OCI-LY1 (cell line): ENCODE measurements around the gene MUC5AC.

Experiments used
- H2AFZ ChIP-seq: fragments of 200-600 bp; sonication (generic), shearing (Covaris generic); 2 replicates; pipeline ENCODE4 v1.6.0; 2014; ENCODE audit warnings: antibody characterized with exemption, mild to moderate bottlenecking, low read length
- H3F3A ChIP-seq: fragments of 200-600 bp; sonication (generic), shearing (Covaris generic); 2 replicates; pipeline ENCODE4 v1.6.0; 2014; ENCODE audit warnings: mild to moderate bottlenecking, antibody characterized with exemption, low read length, moderate library complexity; ENCODE audit not compliant: insufficient read depth
- H3K27ac ChIP-seq: fragments of 200-600 bp; sonication (generic); 2 replicates; pipeline ENCODE4 v1.5.1; 2014; ENCODE audit warnings: low read length, mixed run types, mild to moderate bottlenecking, low read depth; ENCODE audit not compliant: poor library complexity, severe bottlenecking
- H3K27me3 ChIP-seq: fragments of 200-600 bp; sonication (generic); 2 replicates; pipeline ENCODE4 v1.6.0; 2014; ENCODE audit warnings: antibody characterized with exemption, mild to moderate bottlenecking, low read length, moderate library complexity; ENCODE audit not compliant: insufficient read depth
- H3K36me3 ChIP-seq: fragments of 200-600 bp; sonication (generic); 2 replicates; pipeline ENCODE4 v1.6.1; 2014; ENCODE audit warnings: mild to moderate bottlenecking, antibody characterized with exemption, low read length, moderate library complexity, mixed read lengths; ENCODE audit not compliant: insufficient read depth
- H3K4me1 ChIP-seq: fragments of 200-600 bp; sonication (generic); 2 replicates; pipeline ENCODE4 v1.5.1; 2014; ENCODE audit warnings: mild to moderate bottlenecking, low read length, moderate library complexity; ENCODE audit not compliant: insufficient read depth, severe bottlenecking
- H3K4me2 ChIP-seq: fragments of 200-600 bp; sonication (generic), shearing (Covaris generic); 2 replicates; pipeline ENCODE4 v1.6.1; 2014; ENCODE audit warnings: low read length
- H3K4me3 ChIP-seq: fragments of 200-600 bp; sonication (generic); 2 replicates; pipeline ENCODE4 v1.5.1; 2014; ENCODE audit warnings: low read length, low read depth, mild to moderate bottlenecking, mixed read lengths; ENCODE audit not compliant: poor library complexity, severe bottlenecking
- H3K79me2 ChIP-seq: fragments of 200-600 bp; shearing (Covaris generic); 2 replicates; pipeline ENCODE4 v1.6.1; 2016; ENCODE audit warnings: mixed run types, low read length, mixed read lengths; ENCODE audit not compliant: insufficient read depth
- H3K9ac ChIP-seq: fragments of 200-600 bp; sonication (generic), shearing (Covaris generic); 2 replicates; pipeline ENCODE4 v1.6.1; 2014; ENCODE audit warnings: mild to moderate bottlenecking, low read length, mixed read lengths
- H3K9me2 ChIP-seq: fragments of 200-600 bp; sonication (generic), shearing (Covaris generic); 2 replicates; pipeline ENCODE4 v1.6.1; 2014; ENCODE audit warnings: low read depth, mild to moderate bottlenecking, low read length, mixed read lengths
- H3K9me3 ChIP-seq: fragments of 200-600 bp; shearing (Covaris generic); 2 replicates; pipeline ENCODE4 v1.6.1; 2014; ENCODE audit warnings: low read length, mixed read lengths
- H4K20me1 ChIP-seq: fragments of 200-600 bp; sonication (generic), shearing (Covaris generic); 2 replicates; pipeline ENCODE4 v1.6.0; 2016; ENCODE audit warnings: mild to moderate bottlenecking, low read length; ENCODE audit not compliant: insufficient read depth
- EZH2 ChIP-seq: fragments of 200-600 bp; sonication (generic), shearing (Covaris generic); IDR thresholded peaks from 2 replicates; pipeline ENCODE4 v1.8.0; 2017; ENCODE audit warnings: borderline replicate concordance, mixed run types, mild to moderate bottlenecking, antibody characterized with exemption, low read length, moderate library complexity, mixed read lengths
- TF ChIP-seq, protein P1 (sequence below): fragments of 200-600 bp; sonication (generic), shearing (Covaris generic); IDR thresholded peaks from 2 replicates; pipeline ENCODE4 v1.5.1; 2017; ENCODE audit warnings: mild to moderate bottlenecking, antibody characterized with exemption, low read length, moderate library complexity, mixed read lengths

The MUC5AC gene

GRCh38 chr11:1165256-1166041 is 7.7 kb downstream of the MUC5AC start:
- H3K79me2 ChIP-seq: no peaks in the 10 kb centered on the region
- no peak overlapping the region for H3K9ac ChIP-seq
- no peaks in the 10 kb centered on the region for H3K9me2 ChIP-seq
- H3K4me1 ChIP-seq: no peaks in the 10 kb centered on the region
- no peaks in the 10 kb centered on the region for H3F3A ChIP-seq
- no peaks in the 10 kb centered on the region for H3K27me3 ChIP-seq
- no peaks in the 10 kb centered on the region for H4K20me1 ChIP-seq
- no peak overlapping the region for H3K4me2 ChIP-seq
- no peak overlapping the region for H3K27ac ChIP-seq
- no peaks in the 10 kb centered on the region for H3K36me3 ChIP-seq
- no peak overlapping the region for H2AFZ ChIP-seq
- no peaks in the 10 kb centered on the region for H3K9me3 ChIP-seq
- TF ChIP-seq, protein P1, sequence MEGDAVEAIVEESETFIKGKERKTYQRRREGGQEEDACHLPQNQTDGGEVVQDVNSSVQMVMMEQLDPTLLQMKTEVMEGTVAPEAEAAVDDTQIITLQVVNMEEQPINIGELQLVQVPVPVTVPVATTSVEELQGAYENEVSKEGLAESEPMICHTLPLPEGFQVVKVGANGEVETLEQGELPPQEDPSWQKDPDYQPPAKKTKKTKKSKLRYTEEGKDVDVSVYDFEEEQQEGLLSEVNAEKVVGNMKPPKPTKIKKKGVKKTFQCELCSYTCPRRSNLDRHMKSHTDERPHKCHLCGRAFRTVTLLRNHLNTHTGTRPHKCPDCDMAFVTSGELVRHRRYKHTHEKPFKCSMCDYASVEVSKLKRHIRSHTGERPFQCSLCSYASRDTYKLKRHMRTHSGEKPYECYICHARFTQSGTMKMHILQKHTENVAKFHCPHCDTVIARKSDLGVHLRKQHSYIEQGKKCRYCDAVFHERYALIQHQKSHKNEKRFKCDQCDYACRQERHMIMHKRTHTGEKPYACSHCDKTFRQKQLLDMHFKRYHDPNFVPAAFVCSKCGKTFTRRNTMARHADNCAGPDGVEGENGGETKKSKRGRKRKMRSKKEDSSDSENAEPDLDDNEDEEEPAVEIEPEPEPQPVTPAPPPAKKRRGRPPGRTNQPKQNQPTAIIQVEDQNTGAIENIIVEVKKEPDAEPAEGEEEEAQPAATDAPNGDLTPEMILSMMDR: no peak
- TF ChIP-seq EZH2: no peak
- no peak overlapping the region for H3K4me3 ChIP-seq

GRCh38 chr11:1167256-1167655 is 9.5 kb downstream of the MUC5AC start:
- no peaks in the 10 kb centered on the region for H3K36me3 ChIP-seq
- H3K4me1 ChIP-seq: no peaks in the 10 kb centered on the region
- no peak overlapping the region for H3K27ac ChIP-seq
- H4K20me1 ChIP-seq: no peaks in the 10 kb centered on the region
- TF ChIP-seq, protein P1: no peak
- TF ChIP-seq EZH2: no peak
- H3F3A ChIP-seq: no peaks in the 10 kb centered on the region
- H3K9me3 ChIP-seq: no peaks in the 10 kb centered on the region
- H3K27me3 ChIP-seq: no peaks in the 10 kb centered on the region
- H2AFZ ChIP-seq: no peak overlapping the region
- no peak overlapping the region for H3K9ac ChIP-seq
- no peaks in the 10 kb centered on the region for H3K9me2 ChIP-seq
- H3K79me2 ChIP-seq: no peaks in the 10 kb centered on the region
- H3K4me3 ChIP-seq: no peak overlapping the region
- H3K4me2 ChIP-seq: no peak overlapping the region

- H3F3A ChIP-seq: no peaks in the 10 kb centered on the region
- H3K9ac ChIP-seq: no peak overlapping the region
- H3K27me3 ChIP-seq: no peaks in the 10 kb centered on the region
- no peaks in the 10 kb centered on the region for H4K20me1 ChIP-seq
- no peak overlapping the region for H3K27ac ChIP-seq
- H2AFZ ChIP-seq: no peak overlapping the region
- no peaks in the 10 kb centered on the region for H3K4me1 ChIP-seq
- TF ChIP-seq, protein P1: no peak
- TF ChIP-seq EZH2: no peak
- H3K9me2 ChIP-seq: no peaks in the 10 kb centered on the region
- H3K9me3 ChIP-seq: no peaks in the 10 kb centered on the region
- no peak overlapping the region for H3K4me2 ChIP-seq
- H3K4me3 ChIP-seq: no peak overlapping the region
- no peaks in the 10 kb centered on the region for H3K36me3 ChIP-seq
- no peaks in the 10 kb centered on the region for H3K79me2 ChIP-seq
Measured at GRCh38 chr11:1167751-1168231, 10.0 kb downstream of the MUC5AC start.
